ENCODE results near the gene KIAA1755.

KIAA1755 gene

DNA sequence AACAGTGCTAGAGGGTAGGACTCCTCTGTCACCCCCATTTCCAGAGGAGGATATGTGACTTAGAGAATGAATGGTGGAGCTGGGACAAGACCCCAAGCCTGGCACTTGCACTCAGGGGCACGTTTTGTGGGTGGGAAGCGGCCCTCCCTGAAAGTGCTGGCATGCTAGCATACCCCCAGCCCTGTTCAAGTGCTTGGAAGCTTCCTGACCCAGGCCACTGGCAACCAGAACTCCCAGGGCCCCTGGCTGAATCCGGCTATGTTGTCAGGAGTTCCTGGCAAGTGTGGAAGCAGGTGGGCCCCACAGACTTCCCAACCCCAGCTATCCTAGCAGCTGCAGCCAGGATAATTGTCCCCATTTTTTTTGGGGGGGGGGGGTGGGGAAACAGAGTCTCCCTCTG lies 59.9 kb downstream of the KIAA1755 start:
- no peak for DNase-seq

DNA sequence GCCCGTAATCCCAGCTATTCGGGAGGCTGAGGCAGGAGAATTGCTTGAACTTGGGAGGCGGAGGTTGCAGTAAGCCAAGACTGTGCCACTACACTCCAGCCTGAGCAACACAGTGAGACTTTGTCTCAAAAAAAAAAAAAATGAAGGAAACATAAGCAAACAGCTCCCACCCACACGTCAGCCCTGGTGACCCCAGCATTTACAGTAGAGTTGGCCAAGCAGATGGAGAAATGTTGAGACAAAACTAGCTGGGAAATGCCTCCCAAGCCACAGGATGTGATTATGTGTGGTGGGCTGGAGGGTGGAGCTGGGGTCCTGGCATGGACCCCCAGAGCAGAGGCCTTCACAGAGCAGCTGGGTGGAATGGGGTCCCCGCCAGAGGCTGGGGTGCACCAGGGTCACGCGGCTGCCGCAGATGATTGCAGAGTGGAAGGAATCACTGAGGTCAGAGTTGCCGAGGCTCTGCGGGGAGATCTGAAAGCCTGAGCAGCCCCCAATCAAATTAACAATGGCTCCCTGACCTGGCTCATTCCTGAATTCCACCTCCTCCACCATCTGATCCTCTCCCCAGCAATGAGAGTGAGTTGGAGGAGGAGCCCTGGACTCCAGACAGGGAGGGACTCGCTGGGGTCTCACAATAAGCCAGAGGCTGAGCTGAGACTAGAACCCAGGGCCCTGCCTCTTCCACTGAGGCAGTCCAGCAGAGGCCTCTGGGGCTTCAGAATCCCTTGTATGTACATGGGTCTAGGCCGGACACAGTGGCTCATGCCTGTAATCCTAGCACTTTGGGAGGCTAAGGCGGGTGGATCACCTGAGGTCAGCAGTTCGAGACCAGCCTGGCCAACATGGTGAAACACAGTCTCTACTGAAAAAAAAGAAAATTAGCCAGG lies 60.8 kb downstream of the KIAA1755 start:
- no peak for DNase-seq

DNA sequence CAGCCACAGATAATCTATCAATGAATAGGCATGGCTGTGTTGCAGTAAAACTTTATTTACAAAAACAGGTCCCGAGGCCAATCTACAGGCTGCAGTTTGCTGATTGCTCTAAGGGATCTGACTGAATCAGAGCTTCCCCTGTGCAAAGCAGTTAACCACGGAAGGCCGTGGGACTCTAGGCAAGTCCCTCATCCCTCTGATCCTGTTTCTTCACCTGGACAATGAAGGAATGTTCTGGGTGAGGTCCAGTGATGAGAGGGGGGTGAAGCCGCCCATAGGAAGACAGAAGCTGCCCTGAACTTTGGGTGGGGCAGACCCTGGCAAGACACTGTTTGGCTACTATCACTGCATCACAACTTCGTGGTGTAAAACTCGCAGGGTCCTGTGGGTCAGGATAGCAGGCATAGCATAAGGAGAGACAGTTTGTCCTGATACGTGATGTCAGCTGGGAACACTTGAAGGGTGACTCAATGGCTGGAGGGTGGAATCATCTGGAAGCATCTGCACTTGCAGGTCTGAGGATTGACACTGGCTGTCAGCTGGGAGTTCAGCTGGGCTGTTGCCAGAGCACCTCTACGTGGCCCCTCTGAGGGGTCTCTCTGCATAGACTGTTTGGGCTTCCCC lies 62.2 kb downstream of the KIAA1755 start:
- no peak for DNase-seq

DNA sequence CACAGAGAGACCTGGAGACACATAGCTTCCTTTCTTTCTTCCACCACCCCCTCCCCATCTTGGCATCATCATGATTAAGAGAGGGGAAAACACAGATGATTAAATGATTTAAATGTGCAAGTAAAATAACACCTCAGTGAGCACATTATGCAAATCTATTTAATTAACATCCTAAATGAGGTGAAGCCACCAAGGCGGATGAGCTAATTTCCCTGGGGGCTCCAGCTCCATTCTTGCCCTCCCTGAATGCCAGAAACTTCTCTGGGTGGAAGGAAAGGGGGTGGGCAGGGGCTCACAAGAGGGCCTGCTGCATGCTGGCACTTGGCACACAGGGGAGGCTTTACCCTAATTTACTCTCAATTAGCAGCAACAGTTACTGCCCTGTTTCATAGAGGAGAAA lies 62.9 kb downstream of the KIAA1755 start:
- DNase-seq, result no peak

DNA sequence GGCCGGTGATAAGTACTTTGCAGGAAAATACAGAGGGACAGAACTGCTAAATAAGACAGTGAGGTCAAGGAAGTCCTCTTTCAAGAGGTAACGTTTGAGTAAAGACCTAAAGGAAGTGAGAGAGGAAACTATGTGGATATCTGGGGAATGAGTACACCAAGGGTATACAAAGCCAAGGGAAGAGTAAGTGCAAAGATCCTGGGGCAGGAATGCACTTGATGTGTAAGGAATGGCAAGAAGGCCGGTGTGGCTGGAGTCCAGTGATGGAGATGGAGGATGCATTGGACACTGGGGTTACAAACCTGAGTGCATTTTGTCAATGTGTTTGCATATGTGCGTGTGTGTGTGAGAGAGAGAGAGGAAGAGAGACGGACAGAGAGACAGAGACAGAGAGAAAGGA lies 63.3 kb downstream of the KIAA1755 start:
- DNase-seq, result no peak

DNA sequence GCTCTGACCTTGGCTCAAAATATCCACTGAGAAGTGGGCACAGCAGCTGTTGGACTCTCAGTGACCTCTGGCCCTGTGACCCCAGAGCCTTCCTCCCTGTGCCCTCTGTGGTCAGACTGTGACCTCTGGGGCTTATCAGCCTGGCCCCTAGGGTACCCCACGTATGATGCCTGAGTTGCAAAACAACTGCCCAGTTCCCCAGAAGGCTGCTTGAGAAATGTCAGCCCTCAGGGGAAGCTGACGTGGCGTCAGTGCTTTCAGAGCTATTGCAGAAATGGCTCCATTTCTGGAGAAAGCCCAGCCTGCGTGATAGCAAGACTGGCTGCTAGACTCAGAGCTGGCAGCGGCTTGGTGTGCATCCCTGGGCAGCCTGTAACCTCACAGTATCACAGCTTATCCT lies 63.9 kb downstream of the KIAA1755 start:
- no peak for DNase-seq

DNA sequence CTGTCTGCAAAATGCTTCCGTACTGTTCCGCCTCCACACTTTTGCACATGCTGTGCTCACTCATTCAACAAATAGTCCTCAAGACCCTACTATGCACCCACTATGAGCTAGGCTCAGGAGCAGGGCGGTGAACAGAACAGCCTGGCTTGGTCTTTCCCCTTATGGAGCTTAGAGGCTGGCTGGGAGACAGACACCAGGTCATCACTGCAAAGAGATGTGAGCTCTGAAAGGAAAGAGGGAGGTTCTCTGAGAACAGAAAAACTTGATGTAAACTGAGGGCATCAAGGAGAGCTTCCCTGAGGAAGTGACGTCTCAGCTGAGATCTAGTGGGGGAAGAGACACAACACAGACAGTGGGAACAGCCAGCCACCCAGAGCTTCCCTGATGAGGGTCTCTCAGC lies 64.5 kb downstream of the KIAA1755 start:
- DNase-seq, result no peak

DNA sequence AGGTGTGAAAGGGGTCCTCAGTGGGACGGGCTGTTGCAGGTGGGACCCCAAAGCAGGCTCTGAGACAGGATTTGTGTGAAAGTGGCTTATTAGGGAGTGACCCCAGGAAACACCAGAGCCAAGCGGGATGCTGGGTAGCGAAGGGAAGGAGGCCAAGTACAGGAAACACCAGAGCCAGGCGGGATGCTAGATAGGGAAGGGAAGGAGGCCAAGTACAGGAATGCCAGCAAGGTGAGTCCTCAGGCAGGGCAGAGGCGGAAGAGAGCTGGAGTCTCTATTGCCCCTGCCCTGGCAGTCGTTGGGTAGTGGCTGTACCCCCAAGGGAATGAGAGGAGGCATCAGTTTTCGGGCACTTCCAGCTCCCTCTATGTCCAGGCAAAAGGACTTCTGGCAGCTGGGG lies 65.0 kb downstream of the KIAA1755 start:
- DNase-seq, result no peak

DNA sequence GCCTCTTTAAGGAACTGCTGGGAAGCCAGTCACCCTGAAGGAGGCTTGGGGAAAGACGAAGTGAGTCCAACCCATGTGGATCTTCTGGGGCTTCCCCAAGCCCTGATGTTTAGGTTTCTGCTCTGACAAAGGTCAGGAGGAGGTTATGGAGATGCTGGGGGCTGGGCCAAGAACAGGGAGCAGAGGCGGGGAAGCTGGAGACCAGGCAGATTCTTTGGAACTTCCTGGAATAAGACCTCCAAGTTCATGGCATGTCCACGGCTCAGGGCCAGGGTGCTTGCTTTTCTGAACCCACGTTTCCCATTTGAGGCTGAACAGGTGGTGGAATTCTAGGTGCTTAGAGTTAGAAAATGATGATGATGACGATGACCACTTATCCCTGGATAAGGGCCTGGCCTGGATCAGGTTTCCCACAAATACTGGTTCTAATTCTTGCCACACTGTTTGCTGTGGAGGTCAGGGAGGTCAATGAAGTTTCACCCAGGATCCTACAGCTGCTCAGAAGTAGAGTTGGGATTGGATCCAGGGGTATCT lies 65.5 kb downstream of the KIAA1755 start:
- no peak for DNase-seq

DNA sequence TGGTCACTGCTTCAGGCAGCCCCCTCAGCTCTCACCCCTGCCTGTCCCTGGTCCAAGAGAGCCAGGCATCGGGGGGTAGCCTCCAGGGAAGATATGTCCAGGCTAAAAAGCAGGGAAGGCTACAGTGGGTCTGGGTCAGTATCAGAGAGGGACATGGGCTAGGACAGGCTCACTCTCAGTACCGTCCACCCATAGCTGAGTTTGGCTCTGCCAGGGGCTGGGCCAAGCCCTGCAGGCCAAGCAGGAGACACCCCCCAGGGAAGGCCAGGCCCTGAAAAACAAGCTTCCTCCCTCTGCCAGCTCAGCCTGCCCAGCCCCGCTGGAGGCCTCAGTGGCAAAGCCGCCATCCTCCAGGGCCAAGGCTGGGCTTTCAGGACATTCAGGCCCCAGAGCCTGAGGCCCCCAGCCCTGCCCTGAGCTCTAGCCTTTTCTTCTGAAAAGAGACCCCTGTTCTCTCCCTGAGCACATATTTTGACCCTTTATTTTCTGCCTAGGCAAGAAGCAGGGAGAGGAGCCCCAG lies 66.9 kb downstream of the KIAA1755 start:
- no peak for DNase-seq

DNA sequence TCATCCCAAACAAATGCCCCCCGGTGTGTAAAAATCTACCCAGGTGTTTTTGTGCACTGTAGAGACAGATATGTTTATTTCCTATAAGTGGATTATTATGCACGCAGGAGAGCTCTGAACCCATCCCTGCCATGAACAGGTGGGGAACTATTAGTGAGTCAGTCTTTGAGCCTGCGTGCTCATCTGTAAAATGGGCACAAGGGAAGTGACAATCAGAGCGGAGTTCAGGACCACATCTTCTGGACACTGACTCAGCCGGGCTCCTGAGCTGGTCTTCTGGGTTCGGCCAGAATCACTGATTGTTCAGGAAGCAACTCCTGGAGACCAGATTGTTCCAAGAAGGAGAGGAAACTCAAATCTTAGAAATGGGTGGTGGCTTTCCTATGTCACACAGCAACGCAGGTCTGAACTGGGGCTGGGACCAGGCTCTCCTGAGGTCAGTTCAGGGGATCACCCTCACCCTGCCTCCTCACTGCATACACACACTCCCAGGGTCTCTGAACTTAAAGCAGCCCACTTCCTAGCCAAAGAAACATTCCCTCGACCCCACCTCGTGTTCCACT lies 68.1 kb downstream of the KIAA1755 start:
- DNase-seq, result no peak

DNA sequence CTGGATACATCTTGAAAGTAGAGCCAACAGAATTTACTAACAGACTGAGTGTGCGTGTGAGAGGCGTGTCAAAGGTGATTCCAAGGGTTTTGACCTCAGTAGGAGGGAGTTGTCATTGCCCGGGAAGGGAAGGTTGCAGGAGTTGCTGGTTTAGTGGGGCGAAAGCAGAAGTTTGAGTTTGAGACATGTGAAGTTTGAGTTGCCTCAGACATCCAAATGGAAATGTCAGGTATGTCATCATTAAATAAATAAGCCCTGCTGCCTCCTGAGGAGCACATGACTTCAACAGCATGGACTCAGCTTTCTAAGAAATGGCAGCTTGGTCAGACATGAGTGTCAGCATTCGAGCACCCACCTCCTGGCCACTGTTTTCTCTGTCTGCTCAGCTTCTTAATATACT lies 68.9 kb downstream of the KIAA1755 start:
- no peak for DNase-seq

DNA sequence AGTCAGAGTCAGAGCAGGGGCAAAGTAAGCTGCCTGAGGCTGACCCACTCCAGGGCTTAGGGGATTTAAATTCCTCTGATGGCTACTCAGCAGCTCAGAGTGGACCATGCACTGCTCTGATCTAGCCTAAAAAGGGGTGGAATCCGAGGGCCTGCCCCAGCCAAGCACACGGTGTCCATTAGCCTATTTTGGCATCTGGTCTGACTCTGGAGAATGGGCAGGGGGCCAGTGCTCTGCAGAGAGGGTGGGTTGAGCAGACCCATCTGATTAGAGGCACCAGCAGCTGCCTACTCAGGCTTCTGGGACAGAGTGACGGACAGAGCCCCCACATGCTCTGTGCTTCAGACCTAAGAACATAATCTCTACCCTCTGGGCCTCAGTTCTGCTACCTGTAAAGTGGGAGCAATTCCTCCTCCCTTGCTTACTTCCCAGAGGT lies 69.6 kb downstream of the KIAA1755 start:
- DNase-seq, result no peak

DNA sequence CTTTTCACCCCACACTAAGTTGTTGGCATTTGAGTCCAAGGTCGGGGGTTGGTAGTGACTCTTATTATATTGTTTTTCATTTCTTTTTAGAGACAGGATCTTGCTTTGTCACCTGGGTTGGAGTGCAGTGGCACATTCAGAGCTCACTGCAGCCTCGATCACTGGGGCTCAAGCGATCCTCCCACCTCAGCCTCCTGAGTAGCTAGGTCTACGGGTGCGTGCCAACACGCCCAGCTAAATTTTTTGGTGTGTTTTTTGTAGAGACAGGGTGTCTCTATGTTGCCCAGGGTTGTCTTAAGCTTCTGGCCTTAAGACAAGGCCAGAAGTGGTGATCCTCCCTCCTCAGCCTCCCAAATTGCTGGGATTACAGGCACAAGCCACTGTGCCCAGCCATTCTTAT lies 70.4 kb downstream of the KIAA1755 start:
- DNase-seq, result no peak

DNA sequence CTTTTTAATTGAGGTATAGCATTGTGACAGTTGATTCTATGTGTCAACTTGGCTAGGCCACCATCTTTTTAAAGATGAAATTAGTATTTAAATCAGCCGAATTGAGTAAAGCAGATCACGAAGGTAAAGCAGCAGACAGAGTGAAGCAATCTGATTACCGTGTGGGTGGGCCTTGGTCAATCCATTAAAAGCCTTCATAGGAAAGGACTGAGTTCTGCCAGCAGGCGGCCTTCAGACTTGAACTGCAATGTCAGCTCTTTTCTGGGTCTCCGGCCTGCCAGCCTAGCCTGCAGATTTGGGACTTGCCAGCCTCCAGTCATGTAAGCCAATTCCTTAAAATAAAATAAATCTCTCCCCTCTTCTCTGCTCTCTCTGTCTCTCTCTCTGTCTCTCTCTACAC lies 73.0 kb downstream of the KIAA1755 start:
- no peak for DNase-seq

DNA sequence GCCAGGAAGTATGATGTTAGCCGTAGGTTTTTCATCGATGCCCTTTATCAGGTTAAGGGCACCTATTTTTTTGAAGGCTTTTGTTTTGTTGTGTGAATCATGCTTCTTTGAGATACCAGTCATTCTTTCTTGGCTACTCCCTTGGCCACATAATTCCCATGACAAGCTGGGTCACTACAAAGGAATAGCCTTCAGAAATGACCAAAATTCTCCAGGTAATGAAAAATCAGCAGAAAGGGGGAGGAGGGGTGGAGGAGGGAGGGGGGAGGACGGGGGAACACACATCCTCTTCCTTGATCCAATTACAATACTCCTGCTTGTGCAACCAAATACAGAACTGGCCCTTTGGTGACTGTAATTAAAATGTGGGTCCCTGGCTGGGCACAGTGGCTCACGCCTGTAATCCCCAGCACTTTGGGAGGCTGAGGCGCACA lies 73.7 kb downstream of the KIAA1755 start:
- no peak for DNase-seq

DNA sequence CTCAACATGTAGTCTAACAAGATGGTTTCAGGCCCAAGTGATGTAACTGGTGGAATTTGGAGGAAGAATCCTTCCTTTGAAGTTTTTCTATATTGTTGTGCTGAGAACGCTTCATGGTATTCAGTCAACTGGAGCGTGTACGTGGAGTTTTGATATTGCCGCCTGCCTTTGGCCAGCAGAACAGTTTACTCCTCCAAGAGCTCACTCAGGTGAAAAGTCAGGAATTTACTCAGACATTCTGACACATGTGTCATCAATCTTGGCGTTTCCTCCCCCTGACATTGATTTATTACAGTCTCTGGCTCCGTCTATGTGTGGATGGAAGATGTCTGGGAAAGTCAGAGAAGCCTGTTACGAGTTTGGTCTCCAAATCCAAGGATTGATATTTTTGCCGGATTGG lies 76.4 kb downstream of the KIAA1755 start:
- DNase-seq, result no peak

DNA sequence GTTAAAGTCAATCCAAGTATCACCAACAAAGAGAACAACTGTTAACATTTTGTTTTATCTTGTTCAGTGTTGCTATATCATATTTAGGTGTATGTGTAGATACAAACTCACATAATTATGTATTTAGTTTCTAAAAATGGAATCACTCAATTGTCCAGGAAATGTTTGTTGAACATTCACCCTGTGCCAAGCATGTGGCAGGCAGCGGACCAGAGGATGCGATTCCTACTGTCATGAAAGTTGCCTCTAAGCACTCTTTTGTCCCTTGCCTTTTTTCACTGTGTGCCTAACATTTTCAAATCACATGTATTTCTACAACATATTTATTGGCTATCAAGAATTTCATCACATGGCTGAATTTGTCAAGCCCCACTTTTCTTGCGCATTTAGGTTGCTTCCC lies 78.6 kb downstream of the KIAA1755 start:
- no peak for DNase-seq

DNA sequence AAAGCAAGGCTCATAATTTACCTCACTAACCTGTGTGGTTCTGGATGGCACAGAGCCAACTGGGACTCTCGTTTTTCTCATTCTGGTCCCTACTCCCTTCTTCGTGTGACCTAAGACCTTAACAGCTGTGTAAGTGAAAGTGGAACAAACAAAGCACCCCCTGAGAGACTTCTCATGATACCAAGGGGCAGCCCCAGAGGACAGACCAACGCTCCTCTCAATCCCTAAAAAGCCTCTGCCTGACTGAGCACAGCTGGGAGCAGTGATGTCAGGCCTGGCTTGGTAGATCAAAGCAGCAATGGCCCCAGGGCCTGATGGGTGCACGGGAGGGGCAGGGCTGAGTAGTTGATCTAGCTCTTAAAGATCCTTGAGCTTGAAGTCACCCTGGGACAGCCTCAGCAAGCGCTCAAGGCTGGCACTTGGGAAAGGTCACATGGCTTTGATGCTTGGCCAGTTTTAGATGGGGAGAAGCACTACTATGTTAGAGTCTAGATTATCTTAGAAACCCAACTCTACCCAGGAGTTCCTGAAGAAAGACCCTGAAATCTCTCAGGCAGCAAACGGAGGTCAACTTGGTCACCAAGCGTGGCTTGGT lies 79.2 kb downstream of the KIAA1755 start:
- no peak for DNase-seq

DNA sequence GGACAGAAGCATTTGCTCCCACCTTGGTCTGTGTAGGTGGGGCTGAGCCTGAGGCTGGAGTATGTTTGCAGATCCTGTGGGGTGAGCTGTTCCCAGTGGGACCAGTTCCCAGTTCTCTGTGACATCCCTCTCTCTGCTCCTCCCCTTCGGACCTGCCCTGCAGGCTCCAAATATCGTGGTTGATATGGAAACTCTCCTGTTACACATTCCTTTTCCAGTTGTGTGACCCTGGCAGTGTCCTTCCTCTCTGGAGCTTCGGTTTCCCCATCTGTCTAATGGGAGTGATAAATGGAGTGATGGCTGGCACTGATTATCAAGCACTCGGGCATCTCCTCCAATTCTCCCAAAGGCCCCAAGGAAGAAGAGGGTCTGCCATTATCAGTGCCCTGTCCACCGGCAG lies 79.8 kb downstream of the KIAA1755 start:
- no peak for DNase-seq

DNA sequence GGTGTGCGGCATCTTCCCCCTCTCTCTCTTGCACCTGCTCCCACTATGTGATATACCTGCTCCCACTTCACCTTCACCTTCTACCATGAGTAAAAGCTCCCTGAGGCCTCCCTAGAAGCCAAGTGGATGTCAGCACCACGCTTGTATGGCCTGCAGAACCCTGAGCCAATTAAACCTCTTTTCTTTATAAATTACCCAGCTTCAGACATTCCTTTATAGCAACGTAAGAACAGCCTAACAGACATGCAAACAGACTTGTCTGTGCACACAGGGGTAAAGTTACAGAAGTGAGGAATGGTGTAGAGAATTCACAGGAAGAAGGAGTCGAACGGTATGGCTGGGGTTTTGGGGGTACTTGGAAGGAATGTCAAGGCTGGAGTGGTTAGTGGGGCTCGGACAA lies 80.7 kb downstream of the KIAA1755 start:
- no peak for DNase-seq

DNA sequence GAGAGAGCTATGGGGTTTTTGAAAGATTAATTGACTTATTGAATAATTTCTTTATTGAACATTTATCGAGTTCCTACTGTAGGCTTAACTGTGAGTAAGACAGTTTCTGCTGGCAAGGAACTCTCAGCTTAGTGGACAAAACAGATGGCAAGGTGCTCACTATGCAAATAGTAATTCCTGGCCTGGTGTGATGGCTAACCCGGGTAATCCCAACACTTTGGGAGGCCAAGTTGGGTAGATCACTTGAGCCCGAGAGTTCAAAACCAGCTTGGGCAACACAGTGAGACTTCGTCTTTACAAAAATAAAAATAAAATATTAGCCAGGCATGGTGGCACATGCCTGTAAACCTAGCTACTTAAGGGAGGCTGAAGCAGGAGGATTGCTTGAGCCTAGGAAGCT lies 82.0 kb downstream of the KIAA1755 start:
- DNase-seq, result no peak

DNA sequence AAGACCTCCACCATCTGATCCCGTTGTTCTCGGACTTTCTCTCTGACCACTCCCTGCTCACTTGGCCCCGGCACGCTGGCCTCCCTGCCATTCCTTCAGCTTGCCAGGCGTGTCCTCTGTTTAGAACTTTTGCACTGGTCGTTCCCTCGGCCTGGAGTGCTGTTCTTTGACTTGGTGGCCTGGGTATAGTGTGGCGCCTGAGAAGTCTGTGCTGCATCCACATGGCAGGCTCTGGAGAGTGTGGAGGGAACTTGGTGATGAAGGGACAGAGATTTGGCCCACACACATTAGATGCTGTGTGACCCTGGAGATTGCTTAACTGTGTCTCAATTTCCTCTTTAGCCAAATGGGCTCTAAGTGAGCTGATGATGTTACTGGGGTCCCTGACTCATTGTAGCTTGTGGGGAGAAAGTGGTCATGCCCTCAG lies 82.5 kb downstream of the KIAA1755 start:
- no peak for DNase-seq
